Measurements from ENCODE around the gene CRY2. TPM values are rescaled to one million over a fixed set of nuclear protein-coding genes. Genes with fewer than 3 reads are reported as not detected.

Gene CRY2
- total RNA-seq, 1 experiment from 2014 or later: 8.1 TPM

DNA sequence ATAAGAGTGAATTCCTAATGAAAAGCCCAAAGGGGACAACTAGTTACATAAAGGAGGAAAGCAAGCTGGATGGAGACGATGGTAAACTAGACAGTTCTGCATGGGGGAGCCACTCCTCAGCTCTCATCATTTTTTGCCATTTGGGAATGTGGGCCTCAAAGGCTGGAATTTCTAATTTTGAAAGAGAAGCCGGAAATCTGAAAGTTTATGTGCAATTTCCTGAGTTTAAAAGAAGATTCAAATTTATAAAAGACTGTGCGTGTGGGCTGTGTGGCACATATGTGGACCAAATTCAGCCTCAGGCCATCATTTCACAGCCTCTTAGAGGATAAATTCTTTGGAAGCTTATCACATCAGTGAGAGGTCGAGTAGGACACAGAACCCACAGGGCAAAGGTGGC, 18.3 kb upstream of the CRY2 start:
- no peak for DNase-seq (ENCODE audit: unreplicated experiment)
- Mint-ChIP-seq H3K27ac (ENCODE audit: low read depth, unreplicated experiment) (no peak overlapping the region), H3K4me1 (ENCODE audit: insufficient read depth, unreplicated experiment) (peaks cover 5% of the 10 kb centered on the region), H3K9me3 (ENCODE audit: unreplicated experiment) (no peaks in the 10 kb centered on the region), H3K36me3 (ENCODE audit: insufficient read depth, unreplicated experiment) (peaks cover 6% of the 10 kb centered on the region), H3K27me3 (ENCODE audit: insufficient read depth, unreplicated experiment) (peaks cover 35% of the 10 kb centered on the region), H3K4me3 (ENCODE audit: unreplicated experiment) (no peak overlapping the region)
- intact Hi-C loops (cut with micrococcal nuclease): no loop called here
- no TSS peak for BruUV-seq (replicated peaks)
- ChIA-PET CTCF (interaction anchor here (0.9 to 2.6 kb wide), 3 partner anchors 10 to 479 kb away, joined by 3 to 11 read pairs (median 3); no protein-coding TSS in a partner anchor), POLR2A (interaction anchor here (0.5 kb wide), 1 partner anchor 55 kb away, joined by 3 read pairs; no protein-coding TSS in a partner anchor)
- TF ChIP-seq, protein P1, sequence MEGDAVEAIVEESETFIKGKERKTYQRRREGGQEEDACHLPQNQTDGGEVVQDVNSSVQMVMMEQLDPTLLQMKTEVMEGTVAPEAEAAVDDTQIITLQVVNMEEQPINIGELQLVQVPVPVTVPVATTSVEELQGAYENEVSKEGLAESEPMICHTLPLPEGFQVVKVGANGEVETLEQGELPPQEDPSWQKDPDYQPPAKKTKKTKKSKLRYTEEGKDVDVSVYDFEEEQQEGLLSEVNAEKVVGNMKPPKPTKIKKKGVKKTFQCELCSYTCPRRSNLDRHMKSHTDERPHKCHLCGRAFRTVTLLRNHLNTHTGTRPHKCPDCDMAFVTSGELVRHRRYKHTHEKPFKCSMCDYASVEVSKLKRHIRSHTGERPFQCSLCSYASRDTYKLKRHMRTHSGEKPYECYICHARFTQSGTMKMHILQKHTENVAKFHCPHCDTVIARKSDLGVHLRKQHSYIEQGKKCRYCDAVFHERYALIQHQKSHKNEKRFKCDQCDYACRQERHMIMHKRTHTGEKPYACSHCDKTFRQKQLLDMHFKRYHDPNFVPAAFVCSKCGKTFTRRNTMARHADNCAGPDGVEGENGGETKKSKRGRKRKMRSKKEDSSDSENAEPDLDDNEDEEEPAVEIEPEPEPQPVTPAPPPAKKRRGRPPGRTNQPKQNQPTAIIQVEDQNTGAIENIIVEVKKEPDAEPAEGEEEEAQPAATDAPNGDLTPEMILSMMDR (IDR thresholded peaks at IDR 0.05; ENCODE audit: unreplicated experiment): no peak

DNA sequence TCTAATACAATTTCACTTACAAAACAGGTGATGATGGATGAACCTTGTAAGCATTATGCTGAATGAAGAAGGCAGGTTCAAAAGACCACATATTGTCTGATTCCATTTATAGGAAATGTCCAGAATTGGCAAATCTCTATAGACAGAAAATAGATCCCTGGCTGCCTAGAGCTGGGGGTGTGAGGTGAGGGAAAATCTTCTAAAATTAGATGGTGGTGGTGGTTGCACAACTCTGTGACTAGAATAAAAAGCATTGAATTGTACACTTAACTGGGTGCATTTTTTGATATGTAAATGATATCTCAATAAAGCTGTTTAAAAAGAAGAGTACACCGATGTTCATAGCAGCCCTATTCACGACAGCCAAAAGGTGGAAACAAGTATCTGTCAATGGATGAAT, 16.7 kb upstream of the CRY2 start:
- TF ChIP-seq, protein P1 (IDR thresholded peaks at IDR 0.05; ENCODE audit: unreplicated experiment): no peak
- H3K4me3 Mint-ChIP-seq (ENCODE audit: unreplicated experiment): no peak overlapping the region
- no peak overlapping the region for H3K27ac Mint-ChIP-seq (ENCODE audit: low read depth, unreplicated experiment)
- ChIA-PET CTCF (interaction anchor here (0.5 to 0.6 kb wide), 2 partner anchors 14 to 1192 kb away, joined by 3 read pairs; no protein-coding TSS in a partner anchor), POLR2A (no interaction called here)
- BruUV-seq (replicated peaks): no TSS peak
- DNase-seq (ENCODE audit: unreplicated experiment): no peak
- no peaks in the 10 kb centered on the region for H3K9me3 Mint-ChIP-seq (ENCODE audit: unreplicated experiment)
- peaks cover 6% of the 10 kb centered on the region for H3K36me3 Mint-ChIP-seq (ENCODE audit: insufficient read depth, unreplicated experiment)
- peaks cover 6% of the 10 kb centered on the region for H3K4me1 Mint-ChIP-seq (ENCODE audit: insufficient read depth, unreplicated experiment)
- peaks cover 33% of the 10 kb centered on the region for H3K27me3 Mint-ChIP-seq (ENCODE audit: insufficient read depth, unreplicated experiment)
- intact Hi-C loops (cut with micrococcal nuclease): no loop called here

DNA sequence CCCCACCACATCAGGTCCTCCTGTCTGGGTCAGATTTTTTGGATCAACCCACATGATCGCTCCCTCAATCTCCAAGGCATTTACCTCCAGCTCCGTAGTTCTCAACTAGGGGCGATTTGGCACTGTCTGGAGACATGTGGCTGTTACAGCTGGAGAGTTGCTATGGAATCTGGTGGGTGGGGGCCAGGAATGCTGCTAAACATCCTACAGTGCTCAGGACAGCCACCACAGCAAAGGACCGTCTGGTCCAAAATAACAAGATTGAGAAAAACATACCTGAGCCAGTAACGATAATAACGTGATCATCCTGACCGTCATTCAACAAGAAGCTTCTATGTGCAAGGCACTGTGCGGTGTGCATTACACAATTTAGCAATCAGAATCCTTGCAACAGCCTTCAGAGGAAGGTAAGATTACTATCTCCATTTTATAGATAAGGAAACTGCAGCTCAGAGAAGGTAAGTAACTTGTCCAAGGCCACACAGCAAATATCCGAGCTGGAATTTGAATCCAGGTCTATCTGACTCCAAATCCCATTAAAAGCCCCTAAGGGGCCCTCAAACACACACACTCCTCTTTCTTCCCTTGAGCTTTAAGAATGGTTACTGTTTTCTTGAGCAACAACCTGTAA, 14.3 kb upstream of the CRY2 start:
- DNase-seq (ENCODE audit: unreplicated experiment): no peak
- Mint-ChIP-seq H3K9me3 (ENCODE audit: unreplicated experiment) (no peaks in the 10 kb centered on the region), H3K36me3 (ENCODE audit: insufficient read depth, unreplicated experiment) (peaks cover 6% of the 10 kb centered on the region), H3K27ac (ENCODE audit: low read depth, unreplicated experiment) (no peak overlapping the region), H3K27me3 (ENCODE audit: insufficient read depth, unreplicated experiment) (peaks cover 42% of the 10 kb centered on the region), H3K4me1 (ENCODE audit: insufficient read depth, unreplicated experiment) (peaks cover 6% of the 10 kb centered on the region), H3K4me3 (ENCODE audit: unreplicated experiment) (no peak overlapping the region)
- intact Hi-C loops (cut with micrococcal nuclease): no loop called here
- POLR2A ChIA-PET: interaction anchor here (0.9 to 1.1 kb wide), 2 partner anchors 9 to 28 kb away, joined by 3 to 4 read pairs; partner anchors contain the start of gene SLC35C1
- CTCF ChIA-PET: interaction anchor here (0.7 to 3.6 kb wide), 2 partner anchors 10 to 680 kb away, joined by 3 to 15 read pairs; no protein-coding TSS in a partner anchor
- BruUV-seq (replicated peaks): no TSS peak
- TF ChIP-seq, protein P1 (IDR thresholded peaks at IDR 0.05; ENCODE audit: unreplicated experiment): no peak

DNA sequence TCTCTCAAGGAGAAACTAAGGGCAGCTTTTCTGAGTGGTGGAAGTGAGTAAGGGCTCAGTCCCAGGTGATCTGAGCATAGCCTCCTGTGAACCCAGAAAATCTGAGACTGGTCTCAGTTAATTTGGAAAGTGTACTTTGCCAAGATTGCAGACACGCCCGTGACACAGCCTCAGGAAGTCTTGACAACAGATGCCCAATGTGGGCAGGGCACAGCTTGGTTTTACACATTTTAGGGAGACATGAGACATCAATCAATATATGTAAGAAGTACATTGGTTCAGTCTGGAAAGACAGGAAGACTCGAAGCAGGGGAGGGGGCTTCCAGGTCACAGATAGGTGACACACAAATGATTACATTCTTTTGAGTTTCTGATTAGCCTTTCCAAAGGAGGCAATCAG, 13.5 kb upstream of the CRY2 start:
- H3K4me1 Mint-ChIP-seq (ENCODE audit: insufficient read depth, unreplicated experiment): peaks cover 6% of the 10 kb centered on the region
- H3K27ac Mint-ChIP-seq (ENCODE audit: low read depth, unreplicated experiment): no peak overlapping the region
- peaks cover 6% of the 10 kb centered on the region for H3K36me3 Mint-ChIP-seq (ENCODE audit: insufficient read depth, unreplicated experiment)
- no TSS peak for BruUV-seq (replicated peaks)
- DNase-seq (ENCODE audit: unreplicated experiment): no peak
- H3K9me3 Mint-ChIP-seq (ENCODE audit: unreplicated experiment): no peaks in the 10 kb centered on the region
- intact Hi-C loops (cut with micrococcal nuclease): no loop called here
- TF ChIP-seq, protein P1 (IDR thresholded peaks at IDR 0.05; ENCODE audit: unreplicated experiment): no peak
- H3K27me3 Mint-ChIP-seq (ENCODE audit: insufficient read depth, unreplicated experiment): peaks cover 42% of the 10 kb centered on the region
- ChIA-PET CTCF (interaction anchor here (0.7 to 3.6 kb wide), 2 partner anchors 9 to 478 kb away, joined by 3 to 15 read pairs; no protein-coding TSS in a partner anchor), POLR2A (interaction anchor here (1.1 to 1.4 kb wide), 3 partner anchors 9 to 25 kb away, joined by 3 to 7 read pairs (median 3); partner anchors contain the start of gene CRY2)
- no peak overlapping the region for H3K4me3 Mint-ChIP-seq (ENCODE audit: unreplicated experiment)

All from MCF 10A (cell line).